ENCODE data around the gene PFKFB2.

PFKFB2 gene

DNA sequence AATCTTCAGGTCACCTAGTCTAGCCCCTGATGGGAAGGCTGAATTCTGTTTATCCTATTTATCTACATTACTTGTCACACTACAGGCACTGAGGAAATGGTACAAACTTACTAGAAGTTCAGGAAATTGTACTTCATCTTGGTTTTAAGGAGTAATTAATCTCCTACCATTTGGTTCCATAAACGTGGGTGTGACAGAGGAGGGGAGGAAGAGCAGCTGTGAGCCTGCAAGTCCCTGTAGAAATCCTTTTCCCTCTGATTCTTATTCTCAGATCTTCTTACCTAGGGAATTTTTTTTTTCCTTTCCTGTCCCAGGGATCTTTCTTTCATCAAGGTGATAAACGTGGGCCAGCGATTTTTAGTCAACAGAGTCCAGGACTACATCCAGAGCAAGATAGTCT is 14.1 kb downstream of the PFKFB2 start:
- DNase-seq (ENCODE audit: low read depth in 2 of 2): no peak

DNA sequence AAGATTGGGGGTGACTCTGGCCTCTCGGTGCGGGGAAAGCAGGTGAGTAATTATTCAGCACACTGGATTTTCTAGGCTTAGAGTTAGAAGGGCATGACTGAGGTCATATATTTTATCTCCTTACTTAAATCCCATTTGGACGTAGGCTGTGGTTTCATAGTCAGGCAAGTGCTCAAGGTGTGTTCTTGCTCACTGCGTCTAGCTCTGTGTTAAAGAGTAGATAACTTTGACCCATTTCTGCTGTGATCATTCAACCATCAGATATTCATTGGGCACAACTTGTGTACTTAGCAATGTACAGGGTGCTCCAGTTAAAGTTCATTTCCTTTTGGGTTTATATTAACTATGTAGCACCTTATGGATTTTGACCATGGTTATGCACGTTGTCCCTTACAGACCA is 14.6 kb downstream of the PFKFB2 start:
- no peak for DNase-seq (ENCODE audit: low read depth in 2 of 2)

- no peak for DNase-seq (ENCODE audit: low read depth in 2 of 2)
Measured at GRCh38 chr1:207069061-207069460, 16.0 kb downstream of the PFKFB2 start.

- DNase-seq (ENCODE audit: low read depth in 2 of 2): no peak
Measured at GRCh38 chr1:207069858-207070506, 16.9 kb downstream of the PFKFB2 start.

GRCh38 chr1:207070811-207071210 is 17.7 kb downstream of the PFKFB2 start:
- no peak for DNase-seq (ENCODE audit: low read depth in 2 of 2)

- no peak for DNase-seq (ENCODE audit: low read depth in 2 of 2)
Measured at GRCh38 chr1:207071426-207071825, 18.4 kb downstream of the PFKFB2 start.

DNA sequence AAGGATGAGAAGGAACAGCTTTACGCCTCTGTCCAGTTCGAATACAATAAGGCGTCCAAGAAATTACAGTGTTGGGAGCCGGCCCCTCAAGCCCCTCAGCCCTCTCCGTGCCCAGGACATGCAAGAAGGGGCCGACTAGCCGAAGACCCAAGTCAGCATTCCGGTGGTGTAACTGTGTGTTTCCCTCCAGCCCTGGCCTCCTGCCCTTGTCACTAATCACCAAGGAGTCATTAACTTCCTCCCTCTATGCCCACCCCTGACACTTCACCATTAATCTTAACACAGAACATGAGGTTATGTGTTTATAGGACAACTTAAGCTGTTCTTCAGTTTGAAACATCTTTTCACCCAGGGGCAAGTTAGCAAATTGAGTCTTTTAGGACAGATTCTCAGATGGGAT is 19.2 kb downstream of the PFKFB2 start:
- DNase-seq (ENCODE audit: low read depth in 2 of 2): no peak

DNA sequence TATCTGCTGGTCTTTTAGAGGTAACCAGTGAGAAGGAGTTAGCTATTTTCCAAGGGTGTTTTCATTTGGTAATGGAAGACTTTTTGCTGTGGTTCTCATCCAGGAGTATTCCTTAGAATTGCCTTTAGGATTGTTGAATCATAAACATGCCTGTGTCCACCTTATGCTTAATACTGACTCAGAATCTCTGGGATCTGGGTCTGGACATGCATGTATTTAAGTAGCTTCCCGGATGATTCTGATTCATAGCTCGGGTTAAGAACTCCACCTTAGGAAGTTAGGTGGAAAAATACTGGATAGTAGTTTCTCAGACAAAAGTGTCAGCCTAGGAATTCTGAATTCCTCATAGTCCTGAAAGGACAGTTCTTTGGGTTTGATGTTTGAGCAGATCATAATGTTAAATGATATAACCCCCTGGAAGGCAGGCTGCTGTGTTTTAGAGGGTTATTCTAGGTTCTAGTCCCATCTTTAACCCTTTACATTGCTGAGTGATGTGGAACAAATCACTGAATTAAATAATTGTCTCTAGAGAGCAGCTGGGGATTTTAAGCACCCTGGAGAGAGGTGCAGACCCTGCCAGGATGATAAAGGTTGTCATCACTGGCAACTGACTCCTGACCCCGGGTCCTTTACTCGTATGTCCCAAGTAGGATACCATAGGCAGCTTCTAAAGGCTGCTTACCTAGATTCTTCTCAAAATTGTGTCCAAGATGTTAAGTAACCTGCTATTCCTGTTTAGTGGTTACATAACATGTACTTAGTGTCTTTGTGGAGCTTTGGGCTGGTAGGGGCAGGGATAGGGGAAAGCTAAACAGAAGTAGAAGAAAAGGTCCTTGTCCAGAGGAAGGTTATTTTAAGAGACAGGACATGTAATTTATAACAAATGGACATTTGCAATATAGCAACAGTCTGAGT is 21.1 kb downstream of the PFKFB2 start:
- DNase-seq (ENCODE audit: low read depth in 2 of 2): no peak

GRCh38 chr1:207076181-207076955 is 23.3 kb downstream of the PFKFB2 start:
- DNase-seq (ENCODE audit: low read depth in 2 of 2): no peak

DNA sequence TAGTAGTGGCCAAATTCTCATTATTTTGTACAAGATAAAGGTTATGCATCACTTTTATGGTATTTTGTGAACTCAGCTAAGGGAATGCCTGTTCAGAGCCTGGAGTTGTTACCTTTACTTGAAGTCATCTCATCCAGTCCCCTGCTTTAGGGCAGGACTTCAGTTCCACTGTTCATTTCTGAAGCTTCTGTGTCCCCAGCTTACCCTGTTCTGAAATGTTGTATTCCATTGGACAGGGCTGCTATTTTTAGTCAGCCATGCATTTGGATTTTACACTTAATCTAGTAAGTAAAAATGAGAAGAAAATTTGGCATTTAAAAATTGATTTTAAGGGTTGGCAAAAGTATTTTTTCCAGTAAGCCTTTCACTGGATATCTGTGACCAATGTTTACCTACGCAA is 23.9 kb downstream of the PFKFB2 start:
- DNase-seq (ENCODE audit: low read depth in 2 of 2): no peak

GRCh38 chr1:207077470-207078377 is 24.6 kb downstream of the PFKFB2 start:
- peak; percentile 24 to 45 for DNase-seq (ENCODE audit: low read depth in 2 of 2)

DNA sequence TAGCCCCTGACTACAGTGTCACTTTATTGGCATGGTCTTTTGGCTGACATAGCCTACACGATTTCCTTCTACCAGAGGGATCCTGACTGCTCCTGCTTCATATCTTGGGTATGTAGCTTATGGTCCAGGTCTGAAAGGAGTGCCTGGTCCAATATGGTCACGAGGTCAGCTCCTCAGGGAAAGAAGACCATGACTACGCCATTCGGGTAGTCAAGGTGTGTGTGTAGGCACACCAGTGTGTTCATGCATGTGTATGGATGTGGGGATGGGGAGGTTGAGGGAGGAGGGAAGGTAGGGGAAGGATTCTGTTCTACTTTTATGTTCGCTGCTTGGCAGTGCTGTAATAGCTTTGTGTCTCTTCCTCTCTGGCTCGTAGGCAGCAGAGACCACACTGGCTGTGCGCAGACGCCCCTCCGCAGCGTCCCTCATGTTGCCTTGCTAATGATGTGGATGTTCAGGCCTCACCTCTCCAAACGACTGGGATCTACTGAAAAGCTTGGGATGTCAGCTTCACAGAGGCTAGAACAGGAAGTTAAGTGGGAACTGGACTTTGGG is 25.6 kb downstream of the PFKFB2 start:
- no peak for DNase-seq (ENCODE audit: low read depth in 2 of 2)

GRCh38 chr1:207079706-207080241 is 26.7 kb downstream of the PFKFB2 start:
- no peak for DNase-seq (ENCODE audit: low read depth in 2 of 2)

DNA sequence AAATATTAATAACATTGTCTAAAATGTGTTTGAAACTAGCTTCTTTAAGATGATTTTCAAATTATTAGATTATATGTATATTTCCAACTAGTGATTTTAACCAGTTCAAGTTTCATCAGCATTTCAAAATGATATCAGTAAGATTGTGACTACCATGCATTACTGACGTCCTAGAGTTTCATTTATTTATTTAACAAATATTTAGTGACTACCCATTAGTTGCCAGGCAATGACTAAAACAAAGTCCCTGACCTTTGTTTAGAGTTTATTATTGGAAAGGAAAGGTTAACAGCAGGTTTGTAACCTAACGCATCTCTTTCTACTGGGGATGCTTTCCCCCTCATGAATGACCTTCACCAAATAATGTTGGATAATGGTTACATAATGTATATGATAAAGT is 28.0 kb downstream of the PFKFB2 start:
- DNase-seq (ENCODE audit: low read depth in 2 of 2): no peak

DNA sequence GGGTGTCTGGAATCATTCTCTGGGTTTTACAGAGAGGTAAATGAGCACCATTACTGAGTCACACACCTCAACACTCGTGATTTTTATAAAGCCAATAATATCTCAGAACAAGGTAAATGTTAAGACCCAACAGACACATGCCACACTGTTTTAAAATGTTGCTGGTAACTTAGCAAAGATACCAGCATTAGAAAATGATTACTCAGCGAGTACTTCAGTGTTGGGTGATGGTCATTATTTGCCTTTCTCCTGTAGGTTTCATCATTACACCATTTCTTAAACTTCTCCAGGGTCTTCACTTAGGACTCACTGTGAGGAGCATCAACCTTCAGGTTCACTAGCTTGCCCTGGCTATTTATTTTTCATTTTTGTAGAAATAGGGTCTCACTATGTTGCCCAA is 28.7 kb downstream of the PFKFB2 start:
- DNase-seq (ENCODE audit: low read depth in 2 of 2): no peak

GRCh38 chr1:207084232-207084631 is 31.2 kb downstream of the PFKFB2 start:
- no peak for DNase-seq (ENCODE audit: low read depth in 2 of 2)

DNA sequence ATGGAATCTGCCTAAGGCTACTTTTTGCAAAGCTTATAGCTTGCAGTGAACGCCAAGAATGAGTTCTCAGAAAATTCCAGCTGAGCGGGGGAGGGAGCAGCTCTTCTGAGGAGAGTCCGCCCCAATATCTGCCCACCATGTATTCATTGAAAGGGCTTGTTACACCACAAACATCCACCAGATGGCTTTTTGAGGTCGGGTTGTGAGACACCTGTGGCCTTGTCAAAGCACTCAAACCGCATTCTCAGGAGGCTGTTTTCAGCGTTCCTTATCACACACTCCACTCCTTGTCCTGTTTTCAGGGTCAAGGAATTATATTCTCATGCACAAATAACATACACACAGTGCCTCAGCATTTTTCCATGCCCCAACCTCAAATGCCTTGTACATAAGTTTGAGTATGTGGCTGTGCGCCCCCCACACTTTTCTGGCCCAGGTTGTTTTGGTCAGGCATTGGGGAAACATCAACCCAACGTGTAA is 31.7 kb downstream of the PFKFB2 start:
- peak; percentile 37 to 38 for DNase-seq (ENCODE audit: low read depth in 2 of 2)

DNA sequence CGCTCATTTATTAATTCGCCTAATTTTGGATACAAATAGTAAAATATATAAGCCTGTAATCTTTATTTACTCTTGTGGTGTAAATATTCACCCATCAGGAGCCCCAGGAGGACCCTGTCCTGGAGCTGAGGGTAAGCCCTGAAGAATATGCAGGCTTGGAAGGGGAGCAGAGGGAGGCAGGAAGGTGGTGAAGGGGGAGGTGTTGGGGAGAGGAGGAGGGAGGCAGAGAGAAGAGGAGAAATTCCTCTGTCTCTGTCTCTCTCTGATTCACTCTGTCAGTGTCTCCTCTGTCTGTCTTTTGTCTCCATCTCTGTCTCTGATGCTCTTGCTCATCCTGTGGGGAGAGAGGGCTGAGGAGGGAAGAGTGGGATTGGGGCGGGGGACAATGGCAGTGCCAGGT is 32.8 kb downstream of the PFKFB2 start:
- no peak for DNase-seq (ENCODE audit: low read depth in 2 of 2)

DNA sequence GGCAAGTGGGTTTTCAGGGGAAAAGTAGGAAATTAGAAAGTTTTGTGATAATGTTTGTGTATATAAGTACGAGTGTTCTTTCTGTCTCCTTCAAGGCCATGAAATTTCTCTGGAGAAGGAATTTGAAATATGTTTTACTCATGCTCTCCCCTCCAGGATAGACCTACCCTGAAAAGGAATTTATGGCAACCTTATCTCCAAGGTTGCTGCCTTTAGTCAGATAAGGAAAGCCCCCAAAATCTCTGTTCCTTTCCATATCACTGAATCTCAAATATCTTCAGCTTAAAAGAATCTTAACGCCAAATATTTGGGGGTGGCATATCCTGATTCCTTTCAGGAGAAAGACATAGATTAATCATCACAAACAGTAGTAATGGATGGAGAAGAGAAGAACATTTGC is 35.1 kb downstream of the PFKFB2 start:
- no peak for DNase-seq (ENCODE audit: low read depth in 2 of 2)

All from stimulated activated CD4-positive, alpha-beta T cell treated with anti-CD3 and anti-CD28 coated beads, Interleukin-4, amount 100 ng/mL, for 48 hours (primary cell).